MM.1S (cell line): ENCODE results near the gene PDGFA.

Experiments used
- DNase-seq: peaks from one replicate; pipeline ENCODE4 v3.0.0-alpha.2; 2015
- H2AFZ ChIP-seq: fragments of 300-600 bp; sonication (generic); 2 replicates; pipeline ENCODE4 v1.6.0; 2016; ENCODE audit warnings: antibody characterized with exemption, low read length
- H3F3A ChIP-seq: fragments of 300-600 bp; sonication (generic); 2 replicates; pipeline ENCODE4 v1.6.1; 2016; ENCODE audit warnings: mild to moderate bottlenecking, antibody characterized with exemption, low read length, moderate library complexity, mixed read lengths; ENCODE audit not compliant: insufficient read depth
- H3K27ac ChIP-seq: fragments of 300-600 bp; sonication (generic); 2 replicates; pipeline ENCODE4 v1.5.1; 2016; ENCODE audit warnings: mild to moderate bottlenecking, low read length
- H3K27me3 ChIP-seq: fragments of 300-600 bp; sonication (generic); replicated peaks from 2 replicates; pipeline ENCODE4 v1.6.0; 2016; ENCODE audit warnings: low read length; ENCODE audit not compliant: insufficient read depth
- H3K36me3 ChIP-seq: fragments of 300-600 bp; sonication (generic); replicated peaks from 2 replicates; pipeline ENCODE4 v1.6.1; 2016; ENCODE audit warnings: mild to moderate bottlenecking, low read length, mixed read lengths; ENCODE audit not compliant: insufficient read depth
- H3K4me1 ChIP-seq: fragments of 300-600 bp; sonication (generic); 2 replicates; pipeline ENCODE4 v1.6.1; 2016; ENCODE audit warnings: low read length, mixed read lengths
- H3K4me2 ChIP-seq: fragments of 300-600 bp; sonication (generic); 2 replicates; pipeline ENCODE4 v1.6.0; 2016; ENCODE audit warnings: low read depth, low read length
- H3K4me3 ChIP-seq: fragments of 300-600 bp; sonication (generic); 2 replicates; pipeline ENCODE4 v1.5.1; 2016; ENCODE audit warnings: low read length, mixed read lengths
- H3K79me2 ChIP-seq: fragments of 300-600 bp; sonication (generic); 2 replicates; pipeline ENCODE4 v1.6.1; 2016; ENCODE audit warnings: mixed run types, low read length, mixed read lengths
- H3K9ac ChIP-seq: fragments of 300-600 bp; sonication (generic); 2 replicates; pipeline ENCODE4 v1.6.1; 2016; ENCODE audit warnings: low read length, mixed read lengths
- H3K9me2 ChIP-seq: fragments of 300-600 bp; sonication (generic); replicated peaks from 2 replicates; pipeline ENCODE4 v1.6.1; 2016; ENCODE audit warnings: mild to moderate bottlenecking, low read length, mixed read lengths; ENCODE audit not compliant: insufficient read depth
- H3K9me3 ChIP-seq: fragments of 300-600 bp; sonication (generic); replicated peaks from 2 replicates; pipeline ENCODE4 v1.6.1; 2016; ENCODE audit warnings: mild to moderate bottlenecking, low read length, mixed read lengths; ENCODE audit not compliant: insufficient read depth
- H4K20me1 ChIP-seq: fragments of 300-600 bp; sonication (generic); 2 replicates; pipeline ENCODE4 v1.6.1; 2016; ENCODE audit warnings: mild to moderate bottlenecking, low read length, moderate library complexity, mixed read lengths; ENCODE audit not compliant: insufficient read depth
- CTCF ChIP-seq: fragments of 300-600 bp; sonication (generic); IDR thresholded peaks from 2 replicates; pipeline ENCODE4 v1.5.1; 2016; ENCODE audit warnings: antibody characterized with exemption, low read length, mixed read lengths
- EZH2 ChIP-seq: fragments of 300-600 bp; sonication (generic); optimal IDR thresholded peaks from 2 replicates; pipeline ENCODE3; 2017; ENCODE audit warnings: low read depth, mild to moderate bottlenecking, antibody characterized with exemption, low read length, mixed read lengths
- EZH2phosphoT487 ChIP-seq: fragments of 300-600 bp; sonication (generic); IDR thresholded peaks from 2 replicates; pipeline ENCODE4 v1.6.1; 2018; ENCODE audit warnings: antibody characterized with exemption, low read length

PDGFA gene

DNA sequence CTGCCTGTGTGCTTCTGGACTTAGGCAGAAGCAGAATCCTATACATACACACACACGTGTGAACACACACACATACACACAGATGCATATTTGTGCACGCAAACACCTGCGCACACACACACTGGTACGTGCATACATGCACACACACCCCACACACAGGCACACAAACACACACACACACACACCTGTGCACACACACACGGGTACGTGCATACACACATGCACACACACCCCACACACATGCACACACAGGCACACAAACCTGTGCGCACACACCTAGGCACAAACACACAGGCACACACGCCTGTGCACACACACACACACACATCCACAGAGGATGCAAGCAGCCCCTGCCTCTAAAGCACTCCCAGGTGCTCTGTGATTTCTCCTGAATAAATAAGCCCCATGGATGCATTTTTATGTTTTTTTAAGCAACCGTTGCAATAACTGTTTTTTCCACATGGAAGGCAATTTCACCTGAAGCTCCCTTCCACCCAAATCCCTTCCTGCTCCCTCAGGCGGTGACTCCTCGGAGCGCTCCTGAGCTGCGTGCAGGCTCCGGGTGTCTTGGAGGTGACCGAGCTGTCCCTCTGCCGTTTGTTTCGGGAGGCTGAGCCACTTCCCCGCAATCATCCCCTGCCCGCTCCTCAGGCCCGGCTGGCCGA is 41.5 kb upstream of the PDGFA start:
- Histone ChIP-seq H3K4me1 (no peaks in the 10 kb centered on the region), H3K9ac (no peak overlapping the region), H3K27me3 (no peaks in the 10 kb centered on the region), H2AFZ (no peak overlapping the region), H3F3A (no peaks in the 10 kb centered on the region), H3K9me2 (no peaks in the 10 kb centered on the region), H4K20me1 (no peaks in the 10 kb centered on the region), H3K79me2 (no peaks in the 10 kb centered on the region), H3K27ac (no peak overlapping the region), H3K36me3 (no peaks in the 10 kb centered on the region), H3K4me2 (no peak overlapping the region), H3K9me3 (no peaks in the 10 kb centered on the region), H3K4me3 (no peak overlapping the region)
- TF ChIP-seq EZH2phosphoT487, result no peak
- no peak for TF ChIP-seq CTCF
- no peak for DNase-seq

GRCh38 chr7:559396-559705 is 39.7 kb upstream of the PDGFA start:
- no peaks in the 10 kb centered on the region for H3K9me2 ChIP-seq
- no peak overlapping the region for H3K4me3 ChIP-seq
- no peaks in the 10 kb centered on the region for H4K20me1 ChIP-seq
- no peaks in the 10 kb centered on the region for H3K27me3 ChIP-seq
- no peaks in the 10 kb centered on the region for H3F3A ChIP-seq
- TF ChIP-seq EZH2phosphoT487 (no peak), CTCF (no peak), EZH2 (no peak)
- no peak for DNase-seq
- no peaks in the 10 kb centered on the region for H3K4me1 ChIP-seq
- no peak overlapping the region for H3K27ac ChIP-seq
- H2AFZ ChIP-seq, result no peak overlapping the region
- H3K4me2 ChIP-seq, result no peak overlapping the region
- no peaks in the 10 kb centered on the region for H3K9me3 ChIP-seq
- no peaks in the 10 kb centered on the region for H3K79me2 ChIP-seq
- no peaks in the 10 kb centered on the region for H3K36me3 ChIP-seq
- no peak overlapping the region for H3K9ac ChIP-seq

- no peak for DNase-seq
Measured at GRCh38 chr7:557558-557881, 37.9 kb upstream of the PDGFA start.

More at GRCh38 chr7:557558-557881, 37.9 kb upstream of the PDGFA start:
- H3K27me3 ChIP-seq, result no peaks in the 10 kb centered on the region
- H3F3A ChIP-seq, result no peaks in the 10 kb centered on the region
- no peak for TF ChIP-seq EZH2
- no peak for TF ChIP-seq CTCF
- no peak for TF ChIP-seq EZH2phosphoT487
- no peak overlapping the region for H3K4me3 ChIP-seq
- no peak overlapping the region for H3K4me2 ChIP-seq
- no peak overlapping the region for H3K9ac ChIP-seq
- H3K79me2 ChIP-seq, result no peaks in the 10 kb centered on the region
- H3K9me2 ChIP-seq, result no peaks in the 10 kb centered on the region
- no peak overlapping the region for H2AFZ ChIP-seq
- no peak overlapping the region for H3K27ac ChIP-seq
- no peaks in the 10 kb centered on the region for H4K20me1 ChIP-seq
- no peaks in the 10 kb centered on the region for H3K9me3 ChIP-seq
- no peaks in the 10 kb centered on the region for H3K4me1 ChIP-seq
- no peaks in the 10 kb centered on the region for H3K36me3 ChIP-seq
